Glomerular visceral epithelial cell (primary cell): ENCODE data around the gene S1PR1.
"Not testable (repeated sequence)": the region's sequence is repeated elsewhere in the genome, so short reads cannot be mapped to it uniquely, and the experiment has no call there.

Experiments
- DNase-seq: peaks from one replicate; pipeline ENCODE4 v3.0.0-alpha.2; 2016; ENCODE audit errors: extremely low spot score

The S1PR1 gene

GRCh38 chr1:101236516-101237228 is at the start of gene S1PR1:
Gene S1PR1 (plus strand): TSS chr1:101237019. CDS start chr1:101238985, 1,966 bp downstream.
- peak; percentile 74 for DNase-seq

- no peak for DNase-seq
Observed at GRCh38 chr1:101187297-101187696, 49.5 kb upstream of the S1PR1 start.

- peak; percentile 31 for DNase-seq
Observed at GRCh38 chr1:101188331-101188730, 48.5 kb upstream of the S1PR1 start.

GRCh38 chr1:101188968-101189367 is 47.9 kb upstream of the S1PR1 start:
- DNase-seq, result not testable (repeated sequence)

- DNase-seq, result peak; percentile 69
Observed at GRCh38 chr1:101190441-101190840, 46.4 kb upstream of the S1PR1 start.

GRCh38 chr1:101191049-101191448 is 45.8 kb upstream of the S1PR1 start:
- DNase-seq, result no peak

GRCh38 chr1:101193733-101194169 is 43.1 kb upstream of the S1PR1 start:
- no peak for DNase-seq

- DNase-seq, result no peak
Observed at GRCh38 chr1:101194746-101195145, 42.1 kb upstream of the S1PR1 start.

- DNase-seq, result no peak
Observed at GRCh38 chr1:101196668-101197067, 40.2 kb upstream of the S1PR1 start.

GRCh38 chr1:101198842-101199636 is 37.8 kb upstream of the S1PR1 start:
- DNase-seq, result no peak

GRCh38 chr1:101199637-101199982 is 37.2 kb upstream of the S1PR1 start:
- DNase-seq, result no peak

- DNase-seq, result peak; percentile 87
Observed at GRCh38 chr1:101200513-101200912, 36.3 kb upstream of the S1PR1 start.

GRCh38 chr1:101203820-101204540 is 32.8 kb upstream of the S1PR1 start:
- DNase-seq, result peak; percentile 17

GRCh38 chr1:101205457-101205856 is 31.4 kb upstream of the S1PR1 start:
- DNase-seq, result no peak

GRCh38 chr1:101206139-101206538 is 30.7 kb upstream of the S1PR1 start:
- DNase-seq, result not testable (repeated sequence)

GRCh38 chr1:101207271-101207670 is 29.5 kb upstream of the S1PR1 start:
- not testable (repeated sequence) for DNase-seq

- no peak for DNase-seq
Observed at GRCh38 chr1:101207891-101208290, 28.9 kb upstream of the S1PR1 start.

- no peak for DNase-seq
Observed at GRCh38 chr1:101215363-101216011, 21.3 kb upstream of the S1PR1 start.

GRCh38 chr1:101216623-101217022 is 20.2 kb upstream of the S1PR1 start:
- no peak for DNase-seq

GRCh38 chr1:101217148-101217547 is 19.7 kb upstream of the S1PR1 start:
- DNase-seq, result no peak

- not testable (repeated sequence) for DNase-seq
Observed at GRCh38 chr1:101218968-101219367, 17.9 kb upstream of the S1PR1 start.
